ENCODE data around the gene ADRM1.

DNA sequence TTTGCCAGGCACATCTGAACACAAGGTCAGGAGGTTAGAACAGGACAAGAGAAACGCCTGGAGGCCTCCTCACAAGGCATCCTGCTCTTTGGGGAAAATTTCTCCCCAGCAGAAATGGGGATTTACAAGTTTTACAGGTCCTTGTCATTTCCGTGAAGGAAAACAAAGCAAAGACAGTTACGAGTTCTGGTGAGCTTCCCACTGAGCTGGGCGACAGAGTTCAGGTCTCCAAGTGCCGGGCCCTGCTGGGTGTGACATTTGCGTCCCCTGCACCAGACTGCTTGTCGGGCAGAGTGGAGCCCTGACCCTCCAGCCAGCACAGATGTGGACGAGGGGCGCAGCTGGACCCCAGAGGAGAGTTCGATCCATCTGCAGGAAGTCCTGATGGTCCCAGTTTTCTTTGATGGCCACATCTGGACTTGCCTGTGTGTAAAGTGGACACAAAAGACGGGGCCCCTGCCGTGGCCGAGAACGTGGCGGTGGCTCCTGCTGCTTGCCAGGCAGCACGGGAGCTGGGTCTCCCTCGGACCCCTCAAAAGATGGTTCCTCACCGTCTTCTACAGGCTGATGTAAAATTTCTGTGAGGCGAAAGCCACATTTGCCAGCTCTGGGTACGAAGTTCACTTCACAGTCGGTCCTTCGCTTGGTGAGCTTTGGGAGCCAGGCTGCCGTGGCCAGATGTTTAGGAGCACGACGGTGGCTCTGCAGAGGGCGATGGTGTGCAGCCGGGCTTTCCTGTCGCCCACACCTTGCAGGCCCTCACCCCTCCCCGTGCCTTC, 5.2 kb upstream of the ADRM1 start:
- TF ChIP-seq MXI1 (IDR thresholded peaks at IDR 0.05; ENCODE audit: borderline replicate concordance, low read depth, low read length) (no peak), POLR2A (IDR thresholded peaks at IDR 0.05; ENCODE audit: low read depth, low read length) (no peak), BHLHE40 (IDR thresholded peaks at IDR 0.05; ENCODE audit: low read depth, low read length) (no peak), RAD21 (IDR thresholded peaks at IDR 0.05; ENCODE audit: low read length) (no peak)
